DOHH2 (cell line): Measurements from ENCODE around the gene WDR27.

Source experiments
- EZH2phosphoT487 ChIP-seq: fragments of 200-600 bp; sonication (generic); IDR thresholded peaks from 2 replicates; pipeline ENCODE4 v1.6.1; 2017; ENCODE audit warnings: borderline replicate concordance, mild to moderate bottlenecking, antibody characterized with exemption, low read length, moderate library complexity, mixed read lengths
- TF ChIP-seq, protein P1 (sequence below): fragments of 200-600 bp; sonication (generic); IDR thresholded peaks from one replicate; pipeline ENCODE4 v1.5.1; 2014; ENCODE audit warnings: antibody characterized with exemption, mild to moderate bottlenecking, low read depth, low read length; ENCODE audit not compliant: poor library complexity, severe bottlenecking

DNA sequence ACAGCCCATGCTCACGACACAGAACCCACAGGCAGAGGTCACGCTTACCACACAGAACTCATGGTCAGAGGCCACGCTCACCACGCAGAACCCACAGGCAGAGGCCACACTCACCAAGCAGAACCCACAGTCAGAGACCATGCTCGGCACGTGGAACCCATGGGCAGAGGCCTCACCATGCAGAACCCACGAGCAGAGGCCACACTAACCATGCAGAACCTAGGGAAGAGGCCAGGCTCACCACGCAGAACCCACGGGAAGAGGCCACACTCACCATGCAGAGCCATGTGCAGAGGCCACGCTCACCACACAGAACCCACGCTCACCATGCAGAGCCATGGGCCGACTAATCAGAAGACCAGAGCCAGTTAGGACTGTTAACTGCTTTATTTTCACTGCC, 245.0 kb downstream of the WDR27 start:
- TF ChIP-seq, protein P1, sequence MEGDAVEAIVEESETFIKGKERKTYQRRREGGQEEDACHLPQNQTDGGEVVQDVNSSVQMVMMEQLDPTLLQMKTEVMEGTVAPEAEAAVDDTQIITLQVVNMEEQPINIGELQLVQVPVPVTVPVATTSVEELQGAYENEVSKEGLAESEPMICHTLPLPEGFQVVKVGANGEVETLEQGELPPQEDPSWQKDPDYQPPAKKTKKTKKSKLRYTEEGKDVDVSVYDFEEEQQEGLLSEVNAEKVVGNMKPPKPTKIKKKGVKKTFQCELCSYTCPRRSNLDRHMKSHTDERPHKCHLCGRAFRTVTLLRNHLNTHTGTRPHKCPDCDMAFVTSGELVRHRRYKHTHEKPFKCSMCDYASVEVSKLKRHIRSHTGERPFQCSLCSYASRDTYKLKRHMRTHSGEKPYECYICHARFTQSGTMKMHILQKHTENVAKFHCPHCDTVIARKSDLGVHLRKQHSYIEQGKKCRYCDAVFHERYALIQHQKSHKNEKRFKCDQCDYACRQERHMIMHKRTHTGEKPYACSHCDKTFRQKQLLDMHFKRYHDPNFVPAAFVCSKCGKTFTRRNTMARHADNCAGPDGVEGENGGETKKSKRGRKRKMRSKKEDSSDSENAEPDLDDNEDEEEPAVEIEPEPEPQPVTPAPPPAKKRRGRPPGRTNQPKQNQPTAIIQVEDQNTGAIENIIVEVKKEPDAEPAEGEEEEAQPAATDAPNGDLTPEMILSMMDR = no peak
- no peak for TF ChIP-seq EZH2phosphoT487
